HG03139 (cell line): ENCODE measurements around the gene DOCK10.

ENCODE experiments used
- ATAC-seq: cut with Tn5 transposase; IDR thresholded peaks from one replicate; pipeline ENCODE4 v1.9.1; 2021; ENCODE audit not compliant: unreplicated experiment

Gene DOCK10

DNA sequence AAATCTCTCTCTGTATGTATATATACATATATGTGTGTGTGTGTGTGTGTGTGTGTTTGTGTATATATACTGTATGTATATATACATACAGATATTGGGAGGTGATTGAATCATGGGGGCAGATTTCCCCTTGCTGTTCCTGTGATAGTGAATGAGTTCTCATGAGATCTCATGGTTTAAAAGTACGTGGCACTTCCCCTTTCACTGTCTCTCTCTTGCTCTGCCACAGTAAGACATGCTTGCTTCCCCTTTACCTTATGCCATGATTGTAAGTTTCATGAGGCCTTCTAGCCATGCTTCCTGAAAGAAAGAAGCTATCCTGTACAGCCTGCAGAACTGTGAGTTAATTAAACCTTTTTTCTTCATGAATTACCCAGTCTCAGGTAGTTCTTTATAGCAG, 307.3 kb downstream of the DOCK10 start:
- ATAC-seq = no peak

DNA sequence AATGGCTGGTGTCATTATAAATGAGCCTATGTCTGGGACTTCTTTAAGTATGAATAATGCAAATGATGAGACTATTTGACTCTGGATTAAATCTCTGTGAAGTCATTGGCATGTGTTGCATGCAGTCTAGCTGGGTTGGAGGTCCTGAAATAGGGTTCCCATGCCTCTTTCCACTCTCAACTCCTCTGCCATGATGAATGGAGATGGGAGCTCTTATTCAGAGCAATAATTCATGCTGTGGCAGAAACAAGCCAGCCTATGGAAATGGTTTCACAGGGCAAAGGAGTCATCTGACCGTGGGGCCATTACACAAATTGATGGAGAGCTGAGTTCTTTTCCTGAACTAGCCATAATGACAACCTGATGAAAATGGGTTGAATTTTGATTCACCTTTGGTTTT, 310.6 kb downstream of the DOCK10 start:
- no peak for ATAC-seq

DNA sequence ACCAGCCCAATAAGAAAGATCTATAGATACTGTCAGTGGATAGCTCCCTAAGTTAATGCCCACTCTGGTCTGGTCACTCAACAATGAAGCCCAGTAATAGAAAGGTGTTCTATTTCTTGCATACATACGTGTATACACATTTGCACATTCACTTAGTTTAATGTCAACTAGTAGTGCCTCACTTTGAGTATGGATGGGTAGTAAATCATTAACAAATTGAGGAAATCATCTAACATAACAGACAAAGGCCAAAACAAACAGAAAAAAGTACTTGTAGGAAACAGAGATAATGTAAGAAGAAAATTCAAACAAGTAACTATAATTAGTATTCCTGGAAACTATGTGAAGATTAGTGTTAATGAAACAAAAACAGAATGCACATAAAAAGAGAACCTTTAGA, 312.8 kb downstream of the DOCK10 start:
- ATAC-seq = no peak

DNA sequence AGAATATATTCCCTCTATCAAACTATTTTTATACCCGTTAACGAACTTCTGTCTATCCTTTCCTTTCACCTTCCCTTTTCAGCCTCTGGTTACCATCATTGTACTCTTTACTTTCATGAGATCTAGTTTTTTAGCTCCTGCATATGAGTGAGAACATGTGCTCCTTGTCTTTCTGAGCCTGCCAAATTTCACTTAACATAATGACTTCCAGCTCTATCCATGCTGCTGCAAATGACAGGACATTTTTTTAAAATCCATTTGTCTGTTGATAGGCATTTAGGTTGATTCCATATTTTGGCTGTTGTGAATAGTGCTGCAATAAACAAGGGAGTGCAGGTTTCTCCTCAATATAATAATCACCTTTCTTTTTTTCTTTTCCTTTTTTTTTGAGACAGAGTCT, 317.9 kb downstream of the DOCK10 start:
- ATAC-seq = no peak

DNA sequence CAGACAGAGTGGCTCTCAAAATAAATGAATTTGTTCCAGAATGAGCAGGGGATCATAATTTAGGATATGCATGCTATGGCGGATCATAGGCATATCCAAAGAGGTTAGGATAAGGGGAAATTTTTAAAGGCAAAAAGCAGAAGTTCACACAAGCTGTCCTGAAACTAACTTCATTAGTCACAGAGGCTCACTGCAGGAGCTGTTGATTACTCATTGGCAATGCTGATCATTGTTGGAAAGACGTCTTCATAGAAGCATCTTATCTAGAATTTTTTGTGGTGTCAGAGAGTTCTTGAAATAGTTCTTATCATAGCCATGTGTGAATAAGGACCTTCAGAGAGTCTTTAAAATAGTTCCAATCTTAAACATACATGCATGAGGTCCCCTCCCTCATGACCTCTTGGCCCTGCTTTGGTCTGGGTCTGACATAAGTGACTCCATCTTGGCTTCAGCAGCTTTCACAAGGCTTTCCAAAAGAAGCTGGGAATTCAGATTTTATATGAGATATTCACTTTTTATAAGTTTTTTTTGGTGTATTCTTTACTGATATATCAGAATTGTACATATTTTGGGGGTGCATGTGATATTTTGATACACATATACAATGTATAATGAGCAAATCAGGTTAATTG, 318.6 kb downstream of the DOCK10 start:
- no peak for ATAC-seq

DNA sequence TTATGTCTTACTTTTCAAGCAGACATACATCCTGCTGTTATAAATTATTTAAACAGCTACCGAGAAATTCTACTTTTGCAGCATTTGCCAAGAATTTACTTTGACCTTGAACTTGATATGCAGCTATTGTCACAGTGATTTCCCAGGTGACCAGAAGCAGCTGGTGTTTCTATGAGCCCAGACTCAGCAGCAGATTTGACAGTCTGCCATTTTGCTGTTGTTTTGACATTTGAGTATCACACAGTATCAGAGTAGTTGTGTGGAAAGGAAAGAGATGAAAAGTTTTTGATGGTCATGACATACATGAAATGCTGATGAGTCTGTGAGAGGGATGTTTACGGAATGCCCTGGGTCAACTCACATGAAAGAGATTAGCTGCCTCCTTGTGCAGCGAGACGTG, 319.5 kb downstream of the DOCK10 start:
- ATAC-seq = no peak

DNA sequence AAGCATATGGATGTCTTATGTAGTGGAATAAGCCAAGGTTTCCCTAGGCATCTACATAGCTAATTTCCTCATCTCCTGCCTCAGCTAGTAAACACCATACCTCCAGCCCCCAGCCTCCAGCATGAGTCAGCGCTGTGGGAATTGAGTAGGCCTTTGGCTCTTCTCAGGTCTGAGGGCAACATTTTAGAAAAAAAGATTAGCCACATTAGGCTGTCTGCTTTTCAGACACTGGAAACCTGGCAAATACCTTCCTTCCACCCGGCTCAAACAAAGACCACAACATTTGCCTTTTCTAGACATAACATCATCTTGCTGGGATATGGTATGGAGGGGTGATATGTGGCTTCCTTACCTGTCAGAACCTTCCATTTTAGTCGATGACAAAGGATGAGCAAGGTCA, 320.0 kb downstream of the DOCK10 start:
- ATAC-seq = no peak

DNA sequence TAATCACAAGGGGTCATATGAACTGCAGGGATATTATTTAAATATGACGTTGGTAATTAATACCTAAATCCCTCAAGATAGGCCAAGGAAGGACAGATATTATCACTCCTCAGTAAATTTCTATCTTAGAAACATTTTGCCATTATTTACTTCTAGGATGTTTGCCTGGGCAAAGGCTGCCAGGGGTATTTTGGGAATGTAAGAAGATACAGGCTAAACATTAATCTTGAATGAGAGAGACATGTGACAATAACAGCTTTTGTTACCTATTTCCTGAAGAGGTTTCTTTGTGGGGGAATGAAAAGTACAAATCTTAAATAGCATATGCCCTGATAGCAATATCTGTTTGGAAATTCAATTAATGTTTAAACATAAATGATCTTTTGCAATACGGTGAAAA, 325.3 kb downstream of the DOCK10 start:
- ATAC-seq = no peak

DNA sequence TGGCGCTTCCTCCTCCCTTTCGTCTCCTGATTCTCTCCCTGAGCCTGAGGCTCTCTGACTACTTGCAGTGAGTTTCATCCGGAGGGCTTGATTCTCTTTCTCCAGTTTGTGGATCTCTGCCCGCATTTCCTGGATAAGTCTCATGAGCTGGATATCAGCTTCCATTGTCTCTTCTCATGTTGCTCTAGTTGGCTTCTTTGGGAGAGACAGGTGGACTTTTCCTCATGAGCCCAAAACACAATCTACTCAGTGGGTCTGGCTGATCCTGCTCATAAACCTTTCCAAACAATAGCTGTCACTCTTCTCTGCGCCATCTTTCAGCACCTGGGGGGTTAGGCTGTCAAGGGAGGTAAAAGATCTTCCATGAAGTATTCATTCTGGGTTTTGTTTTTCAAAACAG, 326.1 kb downstream of the DOCK10 start, which contains the start of gene CCDC195:
TSS of gene CCDC195 (minus strand) at position 165 of the 400 bp plus-strand sequence. CDS start at position 165, 0 bp downstream.
- no peak for ATAC-seq
